ENCODE data around the gene RNASEL. TPM values are rescaled to one million over a fixed set of nuclear protein-coding genes. Genes with fewer than 3 reads are reported as not detected.

The RNASEL gene
- total RNA-seq, 1 experiment from 2014 or later, result 7.0 TPM

DNA sequence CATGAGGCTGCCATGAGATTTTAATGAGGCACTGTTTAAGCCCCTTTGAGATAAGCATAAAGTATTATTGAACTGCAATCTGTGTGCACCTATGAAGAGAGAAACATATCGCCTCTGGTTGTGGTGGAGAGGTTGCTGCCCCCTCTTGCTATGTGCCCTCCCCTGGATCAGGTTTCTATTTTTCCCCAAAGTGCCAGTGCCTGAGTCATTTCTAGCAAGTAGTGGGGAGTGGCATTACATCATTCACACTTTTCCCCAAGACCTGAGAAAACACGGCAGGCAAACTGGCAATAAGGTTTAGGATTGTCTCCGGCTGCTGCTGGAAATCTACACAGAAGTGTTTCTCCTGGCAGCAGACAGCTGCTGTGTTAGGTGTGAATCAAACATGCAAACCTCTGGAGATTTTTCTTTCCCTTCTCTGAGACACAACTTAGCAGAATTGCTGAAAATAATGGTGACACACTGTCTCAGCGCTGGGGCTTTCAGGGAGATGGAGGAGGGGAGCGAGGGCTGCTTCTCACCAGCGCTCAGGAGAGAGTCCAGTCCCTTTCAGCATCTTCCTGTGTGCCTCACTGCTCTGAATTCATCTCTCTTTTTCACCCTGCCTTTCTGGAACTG, 28.8 kb upstream of the RNASEL start:
- Mint-ChIP-seq H3K4me3 (ENCODE audit: low read depth, unreplicated experiment) (no peak overlapping the region), H3K9me3 (ENCODE audit: low read depth, unreplicated experiment) (peaks cover 3% of the 10 kb centered on the region), H3K36me3 (ENCODE audit: insufficient read depth, unreplicated experiment) (peaks cover 30% of the 10 kb centered on the region), H3K27ac (ENCODE audit: unreplicated experiment) (peak overlapping the region; percentile 40), H3K27me3 (ENCODE audit: unreplicated experiment) (peaks cover 14% of the 10 kb centered on the region), H3K4me1 (ENCODE audit: low read depth, unreplicated experiment) (peaks cover 34% of the 10 kb centered on the region)
- DNase-seq, result peak; percentile 47
- BruUV-seq (replicated peaks), result no TSS peak
- TF ChIP-seq, protein P1, sequence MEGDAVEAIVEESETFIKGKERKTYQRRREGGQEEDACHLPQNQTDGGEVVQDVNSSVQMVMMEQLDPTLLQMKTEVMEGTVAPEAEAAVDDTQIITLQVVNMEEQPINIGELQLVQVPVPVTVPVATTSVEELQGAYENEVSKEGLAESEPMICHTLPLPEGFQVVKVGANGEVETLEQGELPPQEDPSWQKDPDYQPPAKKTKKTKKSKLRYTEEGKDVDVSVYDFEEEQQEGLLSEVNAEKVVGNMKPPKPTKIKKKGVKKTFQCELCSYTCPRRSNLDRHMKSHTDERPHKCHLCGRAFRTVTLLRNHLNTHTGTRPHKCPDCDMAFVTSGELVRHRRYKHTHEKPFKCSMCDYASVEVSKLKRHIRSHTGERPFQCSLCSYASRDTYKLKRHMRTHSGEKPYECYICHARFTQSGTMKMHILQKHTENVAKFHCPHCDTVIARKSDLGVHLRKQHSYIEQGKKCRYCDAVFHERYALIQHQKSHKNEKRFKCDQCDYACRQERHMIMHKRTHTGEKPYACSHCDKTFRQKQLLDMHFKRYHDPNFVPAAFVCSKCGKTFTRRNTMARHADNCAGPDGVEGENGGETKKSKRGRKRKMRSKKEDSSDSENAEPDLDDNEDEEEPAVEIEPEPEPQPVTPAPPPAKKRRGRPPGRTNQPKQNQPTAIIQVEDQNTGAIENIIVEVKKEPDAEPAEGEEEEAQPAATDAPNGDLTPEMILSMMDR (IDR thresholded peaks at IDR 0.05; ENCODE audit: unreplicated experiment), result no peak
- intact Hi-C loops (cut with micrococcal nuclease; ENCODE audit: unreplicated experiment), result loop anchor here (5.0 kb wide), 2 partner anchors 69 to 164 kb away; no protein-coding TSS in a partner anchor
- CTCF ChIA-PET, result no interaction called here

DNA sequence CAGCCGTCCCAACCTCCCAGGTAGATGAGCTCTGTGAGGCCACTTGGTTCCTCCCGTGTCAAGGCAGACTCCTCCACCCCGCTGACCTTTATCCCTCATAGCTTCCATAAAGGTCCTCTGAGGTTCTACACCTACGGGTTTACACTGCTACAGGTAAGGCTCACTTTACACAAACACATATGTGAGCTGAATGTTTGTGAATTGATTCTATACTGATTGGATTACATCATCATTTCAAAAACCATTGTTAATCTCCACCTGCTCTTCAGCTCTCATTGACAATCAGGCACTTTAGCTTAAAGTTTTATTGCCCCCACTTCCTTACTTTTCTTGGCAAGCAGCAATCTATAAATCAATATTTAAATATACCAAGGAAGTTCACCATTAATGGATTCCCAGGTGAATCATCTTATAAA, 28.0 kb upstream of the RNASEL start:
- Mint-ChIP-seq H3K27ac (ENCODE audit: unreplicated experiment) (peak overlapping the region; percentile 40), H3K9me3 (ENCODE audit: low read depth, unreplicated experiment) (peaks cover 3% of the 10 kb centered on the region), H3K27me3 (ENCODE audit: unreplicated experiment) (peaks cover 19% of the 10 kb centered on the region), H3K4me3 (ENCODE audit: low read depth, unreplicated experiment) (peak overlapping the region; percentile 79), H3K4me1 (ENCODE audit: low read depth, unreplicated experiment) (peaks cover 34% of the 10 kb centered on the region), H3K36me3 (ENCODE audit: insufficient read depth, unreplicated experiment) (peaks cover 30% of the 10 kb centered on the region)
- TF ChIP-seq, protein P1 (IDR thresholded peaks at IDR 0.05; ENCODE audit: unreplicated experiment), result no peak
- intact Hi-C loops (cut with micrococcal nuclease; ENCODE audit: unreplicated experiment), result loop anchor here (5.0 kb wide), 2 partner anchors 70 to 165 kb away; no protein-coding TSS in a partner anchor
- CTCF ChIA-PET, result interaction anchor here (0.7 to 2.3 kb wide), 3 partner anchors 12 to 169 kb away, joined by 3 to 10 read pairs (median 7); no protein-coding TSS in a partner anchor
- DNase-seq, result no peak
- BruUV-seq (replicated peaks), result no TSS peak

DNA sequence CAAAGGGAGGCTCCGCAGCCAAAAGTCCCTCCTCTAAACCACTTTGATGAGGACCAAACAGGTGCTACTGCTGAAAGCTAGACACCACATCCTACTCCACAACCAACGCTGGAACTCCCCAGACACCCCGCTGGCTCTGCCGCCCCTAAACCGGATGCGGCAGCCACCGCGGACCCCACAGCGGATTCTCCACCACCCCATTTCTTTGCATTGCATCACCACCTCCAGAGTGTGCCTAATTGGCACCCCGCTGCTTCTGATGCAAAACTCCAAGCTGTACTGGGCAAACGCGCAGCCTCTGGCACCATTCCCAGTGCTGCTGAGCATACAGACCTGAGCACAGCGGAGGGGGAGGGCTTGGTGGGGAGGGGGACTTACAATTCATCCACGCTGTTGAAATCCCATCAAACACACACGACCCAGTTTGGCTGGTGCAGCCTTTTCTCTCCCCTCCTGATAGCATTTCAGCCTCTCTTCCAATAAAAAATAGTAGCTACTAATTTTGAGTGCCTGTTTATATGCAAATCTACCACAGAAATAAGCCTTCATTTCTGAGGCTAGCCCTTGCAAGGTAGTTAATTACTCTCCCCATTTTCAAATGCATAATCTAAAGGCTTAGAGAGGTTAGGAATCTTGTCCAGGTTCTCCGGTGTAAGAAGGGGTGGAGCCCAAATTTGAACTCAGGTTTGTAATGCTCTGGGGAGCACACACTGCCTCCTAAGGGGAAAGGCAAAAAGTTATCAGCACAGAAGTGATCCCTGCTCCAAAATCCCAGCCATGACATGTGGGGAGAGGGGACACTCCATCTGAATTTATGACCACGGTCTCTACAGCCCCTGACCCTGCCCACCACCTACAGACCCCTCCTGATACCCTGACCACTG, 27.3 kb upstream of the RNASEL start:
- H3K4me1 Mint-ChIP-seq (ENCODE audit: low read depth, unreplicated experiment), result peaks cover 34% of the 10 kb centered on the region
- peaks cover 30% of the 10 kb centered on the region for H3K36me3 Mint-ChIP-seq (ENCODE audit: insufficient read depth, unreplicated experiment)
- peak overlapping the region; percentile 79 for H3K4me3 Mint-ChIP-seq (ENCODE audit: low read depth, unreplicated experiment)
- peaks cover 26% of the 10 kb centered on the region for H3K27me3 Mint-ChIP-seq (ENCODE audit: unreplicated experiment)
- H3K9me3 Mint-ChIP-seq (ENCODE audit: low read depth, unreplicated experiment), result peaks cover 3% of the 10 kb centered on the region
- no TSS peak for BruUV-seq (replicated peaks)
- TF ChIP-seq, protein P1 (IDR thresholded peaks at IDR 0.05; ENCODE audit: unreplicated experiment), result no peak
- intact Hi-C loops (cut with micrococcal nuclease; ENCODE audit: unreplicated experiment), result loop anchor here (5.0 kb wide), 2 partner anchors 71 to 166 kb away; no protein-coding TSS in a partner anchor
- peak overlapping the region; percentile 40 for H3K27ac Mint-ChIP-seq (ENCODE audit: unreplicated experiment)
- CTCF ChIA-PET, result interaction anchor here (0.6 to 2.3 kb wide), 5 partner anchors 11 to 180 kb away, joined by 3 to 10 read pairs (median 7); no protein-coding TSS in a partner anchor
- DNase-seq, result peak; percentile 49

DNA sequence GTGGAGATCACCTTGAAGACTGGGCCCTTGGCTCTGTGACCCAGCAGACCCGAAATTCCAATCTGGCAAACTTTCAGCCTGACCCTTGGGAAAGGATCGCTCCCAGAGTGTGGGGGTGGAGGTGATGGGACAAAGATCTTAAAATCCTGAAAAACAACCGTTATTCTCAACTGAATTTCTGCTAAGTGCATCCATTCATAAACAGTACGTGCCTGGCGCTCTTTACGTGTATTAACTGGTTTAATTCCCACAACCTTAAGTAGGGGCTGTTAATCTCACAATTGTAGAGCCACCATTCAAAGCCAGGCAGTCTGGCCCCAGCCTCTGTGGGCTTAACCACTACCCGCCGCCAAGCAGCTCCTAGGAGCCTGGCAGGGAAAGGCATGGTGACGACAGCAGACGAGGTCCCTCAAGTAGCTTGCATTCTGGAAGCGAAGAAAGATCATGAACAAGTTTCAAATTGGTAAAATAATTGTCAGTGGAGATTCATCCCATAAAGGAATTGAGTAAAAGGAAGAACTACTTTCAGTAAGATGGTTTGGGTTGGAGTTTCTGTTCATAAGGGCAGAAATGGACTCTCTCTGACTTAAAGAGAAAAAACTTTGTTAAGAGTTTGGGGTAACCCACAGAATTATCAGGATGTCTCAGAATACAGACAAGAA, 26.5 kb upstream of the RNASEL start:
- no peak for DNase-seq
- Mint-ChIP-seq H3K9me3 (ENCODE audit: low read depth, unreplicated experiment) (peaks cover 1% of the 10 kb centered on the region), H3K4me3 (ENCODE audit: low read depth, unreplicated experiment) (peak overlapping the region; percentile 79), H3K27me3 (ENCODE audit: unreplicated experiment) (peaks cover 34% of the 10 kb centered on the region), H3K4me1 (ENCODE audit: low read depth, unreplicated experiment) (peaks cover 34% of the 10 kb centered on the region), H3K27ac (ENCODE audit: unreplicated experiment) (peak overlapping the region; percentile 40), H3K36me3 (ENCODE audit: insufficient read depth, unreplicated experiment) (peaks cover 30% of the 10 kb centered on the region)
- CTCF ChIA-PET, result interaction anchor here (0.8 to 2.3 kb wide), 6 partner anchors 10 to 171 kb away, joined by 3 to 10 read pairs (median 4); no protein-coding TSS in a partner anchor
- TF ChIP-seq, protein P1 (IDR thresholded peaks at IDR 0.05; ENCODE audit: unreplicated experiment), result no peak
- intact Hi-C loops (cut with micrococcal nuclease; ENCODE audit: unreplicated experiment), result loop anchor here (5.0 kb wide), 2 partner anchors 72 to 167 kb away; no protein-coding TSS in a partner anchor
- BruUV-seq (replicated peaks), result no TSS peak
